Measurements from ENCODE around the gene NKX1-2. TPM values are rescaled to one million over a fixed set of nuclear protein-coding genes. Genes with fewer than 3 reads are reported as not detected.

NKX1-2 gene
- total and polyA plus RNA-seq, 2 of the 4 experiments (the other 2 are of a cell fraction) = not detected

- no TSS peak for BruUV-seq (replicated peaks)
- Histone ChIP-seq H2BK5ac (ENCODE audit: low read depth, low read length, poor library complexity, severe bottlenecking) (no peak overlapping the region), H3K4me1 (ENCODE audit: control insufficient read depth, insufficient read depth, low read length) (no peaks in the 10 kb centered on the region), H3K56ac (ENCODE audit: extremely low read depth, insufficient read depth, low read length) (no peak overlapping the region), H3K27me3 (ENCODE audit: control insufficient read depth, insufficient read depth, low read length) (no peaks in the 10 kb centered on the region), H3K79me1 (ENCODE audit: low read depth in 1 of 2, low read length in 2 of 2) (no peaks in the 10 kb centered on the region), H3K18ac (ENCODE audit: low read depth, low read length) (no peak overlapping the region), H2AK9ac (replicated peaks; ENCODE audit: low read depth, low read length, poor library complexity) (no peak overlapping the region), H3K14ac (replicated peaks; ENCODE audit: low read depth, low read length) (no peak overlapping the region), H3K4me3 (ENCODE audit: insufficient read depth, low read depth, low read length) (no peak overlapping the region), H4K8ac (ENCODE audit: low read depth in 2 of 2, low read length in 2 of 2) (no peak overlapping the region), H3K36me3 (ENCODE audit: control insufficient read depth, insufficient read depth, low read length) (no peaks in the 10 kb centered on the region), H3K9me1 (ENCODE audit: insufficient read depth, low read length) (no peaks in the 10 kb centered on the region), H3K4me2 (ENCODE audit: low read depth, low read length) (no peak overlapping the region), H4K20me1 (ENCODE audit: insufficient read depth, low read length) (no peaks in the 10 kb centered on the region), H2BK15ac (ENCODE audit: low read depth, low read length) (no peak overlapping the region), H3K9ac (ENCODE audit: low read depth, low read length) (no peak overlapping the region), H3K4ac (ENCODE audit: low read depth, low read length) (no peak overlapping the region), H2AK5ac (ENCODE audit: low read depth, low read length) (no peak overlapping the region), H4K5ac (ENCODE audit: low read depth, low read length) (no peak overlapping the region), H4K91ac (ENCODE audit: insufficient read depth, low read depth, low read length) (no peak overlapping the region), H3K23ac (ENCODE audit: low read depth, low read length) (no peak overlapping the region), H2BK120ac (ENCODE audit: low read depth, low read length) (no peak overlapping the region), H3K27ac (ENCODE audit: insufficient read depth, low read length) (no peak overlapping the region), H2BK20ac (ENCODE audit: low read depth, low read length) (no peak overlapping the region), H3K9me3 (ENCODE audit: control insufficient read depth, insufficient read depth, low read length) (no peaks in the 10 kb centered on the region), H2AFZ (replicated peaks; ENCODE audit: low read length, poor library complexity) (no peak overlapping the region)
- ATAC-seq (ENCODE audit: low read depth) = no peak
- TF ChIP-seq RAD21 (IDR thresholded peaks at IDR 0.05; ENCODE audit: low read length) = no peak
- TF ChIP-seq BHLHE40 (IDR thresholded peaks at IDR 0.05; ENCODE audit: low read depth, low read length) = no peak
- TF ChIP-seq CTCF (conservative IDR thresholded peaks at IDR 0.05; ENCODE audit: low read depth, low read length) = no peak
- TF ChIP-seq CEBPB (IDR thresholded peaks at IDR 0.05; ENCODE audit: low read depth, low read length) = no peak
- TF ChIP-seq USF2 (IDR thresholded peaks at IDR 0.05; ENCODE audit: low read depth, low read length) = no peak
- no peak for TF ChIP-seq SMC3 (IDR thresholded peaks at IDR 0.05; ENCODE audit: low read depth, low read length)
- no peak for TF ChIP-seq RCOR1 (IDR thresholded peaks at IDR 0.05; ENCODE audit: insufficient replicate concordance, low read length)
- TF ChIP-seq RFX5 (IDR thresholded peaks at IDR 0.05; ENCODE audit: low read depth, low read length) = no peak
- no peak for TF ChIP-seq POLR2A (IDR thresholded peaks at IDR 0.05; ENCODE audit: low read depth, low read length)
- TF ChIP-seq MAZ (IDR thresholded peaks at IDR 0.05; ENCODE audit: borderline replicate concordance, low read depth, low read length) = no peak
- TF ChIP-seq NFE2L2 (IDR thresholded peaks at IDR 0.05; ENCODE audit: low read depth, low read length) = no peak
- TF ChIP-seq CHD1 (IDR thresholded peaks at IDR 0.05; ENCODE audit: low read depth, low read length) = no peak
- TF ChIP-seq MAFK (IDR thresholded peaks at IDR 0.05; ENCODE audit: low read depth, low read length) = no peak
- TF ChIP-seq MXI1 (IDR thresholded peaks at IDR 0.05; ENCODE audit: borderline replicate concordance, low read depth, low read length) = no peak
- POLR2A ChIA-PET (ENCODE audit: unreplicated experiment) = no interaction called here
- CTCF ChIA-PET = no interaction called here
- intact Hi-C loops (cut with micrococcal nuclease) (no loop called here), dilution Hi-C loops (cut with HindIII; ENCODE audit: low sequenced_read_pairs, unreplicated experiment) (no loop called here), in situ Hi-C loops (cut with MboI; ENCODE audit: low sequenced_read_pairs) (no loop called here)
- WGBS, 2 experiments (ENCODE audit: extremely low coverage in 2 of 2, insufficient read length in 1 of 2) = 100% methylated on average over 1 of the region's 8 CpGs; no CpG with 5 or more reads in 1 of the 2 experiments
- no peak for DNase-seq
These were observed 42.4 kb upstream of the NKX1-2 start for GRCh38 chr10:124492266-124492665.
